CD1c-positive myeloid dendritic cell (primary cell): Measurements from ENCODE around the gene LPCAT3.

Experiments
- DNase-seq: peaks from one replicate; pipeline ENCODE4 v3.0.0-alpha.2; 2016; ENCODE audit errors: extremely low spot score

LPCAT3 gene

DNA sequence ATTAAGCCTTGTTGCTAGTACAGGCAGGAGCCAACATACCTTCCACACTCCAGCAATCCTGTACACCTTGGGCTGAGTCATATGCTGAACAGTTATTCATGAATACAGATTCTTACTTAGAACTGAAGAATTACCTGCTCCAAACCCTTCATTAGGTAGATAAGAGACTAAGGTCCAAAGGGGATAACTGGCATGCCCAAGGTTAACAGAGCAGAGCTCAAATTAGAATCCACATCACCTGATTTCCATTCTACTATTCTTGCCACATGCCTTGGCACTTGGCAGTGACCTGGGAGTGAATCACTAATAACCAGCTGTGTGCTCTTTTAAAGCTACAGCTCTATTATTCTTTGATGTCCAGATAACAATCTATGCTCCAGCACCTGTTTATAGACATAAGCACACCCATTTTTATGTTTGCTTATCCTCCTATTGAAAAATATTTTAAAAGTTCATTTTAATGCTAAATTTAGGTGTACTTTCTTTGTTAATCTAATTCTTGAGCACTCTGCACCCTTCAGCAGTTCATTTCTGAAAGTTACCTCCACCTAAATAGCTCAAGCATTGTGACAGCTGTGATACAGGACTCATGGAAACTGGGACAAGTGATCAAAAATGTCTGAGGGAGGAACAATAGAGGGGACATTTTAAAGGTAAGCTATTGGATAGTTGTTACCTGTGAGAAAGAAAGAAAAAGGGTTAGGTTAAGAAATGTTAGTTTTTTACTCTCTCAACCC is 19.4 kb downstream of the LPCAT3 start:
- no peak for DNase-seq

DNA sequence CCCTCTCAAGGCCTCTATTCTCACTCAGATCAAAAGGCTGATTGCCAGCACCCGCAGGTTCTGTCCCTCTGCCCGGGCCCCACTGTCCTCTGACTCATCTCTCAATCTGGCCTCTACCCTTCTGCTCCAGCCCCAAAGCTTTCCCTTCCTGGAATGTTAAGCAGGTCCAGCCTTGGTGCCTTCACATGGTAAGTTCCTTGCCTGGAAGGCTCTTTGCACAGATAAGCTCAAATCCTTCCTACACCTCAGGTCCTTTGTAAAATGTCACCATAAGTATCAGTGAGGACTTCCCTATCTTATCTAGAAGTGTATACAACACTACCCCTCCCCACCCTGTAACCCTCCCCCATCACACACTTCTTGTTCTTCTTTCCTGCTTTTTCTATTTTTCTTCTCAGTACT is 22.2 kb downstream of the LPCAT3 start:
- no peak for DNase-seq

DNA sequence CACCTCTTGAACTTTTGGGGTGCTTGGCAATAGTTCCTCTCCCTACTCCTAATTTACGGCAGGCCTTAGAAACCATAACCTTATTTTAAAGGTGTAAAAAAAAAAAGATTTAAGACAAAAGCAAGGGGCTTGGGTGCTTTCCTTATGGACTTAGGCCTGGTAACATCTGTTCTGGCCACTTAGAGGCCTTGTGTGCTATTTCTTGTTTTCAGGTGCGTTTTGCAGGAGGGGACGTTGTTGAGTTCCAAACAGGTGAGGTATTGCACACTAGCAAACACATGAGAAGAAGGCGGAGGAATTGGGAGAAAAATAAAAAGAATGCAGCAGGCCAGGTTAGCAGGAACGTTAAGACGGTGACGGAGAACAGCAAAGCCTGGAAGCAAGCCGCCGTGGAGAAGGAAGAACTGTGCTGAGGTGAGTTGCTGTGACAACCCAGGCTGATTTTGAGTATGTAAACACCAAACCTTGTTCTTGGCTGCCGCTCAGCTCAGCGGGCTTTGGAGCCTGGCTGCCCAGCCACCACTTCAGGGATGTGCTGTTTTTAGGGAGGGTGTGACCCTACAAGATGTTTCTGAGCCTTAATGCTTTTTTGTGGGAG is 30.2 kb downstream of the LPCAT3 start:
- no peak for DNase-seq

- no peak for DNase-seq
These were observed 35.7 kb downstream of the LPCAT3 start for GRCh38 chr12:6982532-6982931.

GRCh38 chr12:6981152-6982052 is 36.9 kb downstream of the LPCAT3 start:
- no peak for DNase-seq

- DNase-seq: no peak
These were observed 37.5 kb downstream of the LPCAT3 start for GRCh38 chr12:6980740-6981139.

- DNase-seq: no peak
These were observed 38.2 kb downstream of the LPCAT3 start for GRCh38 chr12:6980075-6980474.

GRCh38 chr12:6979453-6979852 is 38.8 kb downstream of the LPCAT3 start:
- no peak for DNase-seq

DNA sequence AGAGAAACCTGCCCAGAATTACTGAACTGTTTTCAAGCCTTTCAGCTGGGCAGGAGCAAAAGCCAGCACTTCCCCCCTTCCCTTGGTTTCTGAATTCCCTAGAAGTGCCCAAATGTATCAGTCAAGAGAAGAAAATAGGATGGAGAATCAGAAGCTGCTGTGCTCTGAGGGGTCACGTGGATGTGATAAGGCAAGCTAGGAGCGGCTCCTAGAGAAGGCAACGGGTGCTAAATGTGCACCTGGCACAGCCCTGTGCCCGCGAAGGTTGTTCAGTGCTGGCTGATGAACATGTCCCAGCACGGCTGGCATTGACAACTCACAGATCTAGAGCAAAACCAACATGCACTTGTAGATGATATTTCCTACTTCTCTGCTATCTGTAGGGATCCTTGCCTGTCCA is 39.3 kb downstream of the LPCAT3 start:
- no peak for DNase-seq

DNA sequence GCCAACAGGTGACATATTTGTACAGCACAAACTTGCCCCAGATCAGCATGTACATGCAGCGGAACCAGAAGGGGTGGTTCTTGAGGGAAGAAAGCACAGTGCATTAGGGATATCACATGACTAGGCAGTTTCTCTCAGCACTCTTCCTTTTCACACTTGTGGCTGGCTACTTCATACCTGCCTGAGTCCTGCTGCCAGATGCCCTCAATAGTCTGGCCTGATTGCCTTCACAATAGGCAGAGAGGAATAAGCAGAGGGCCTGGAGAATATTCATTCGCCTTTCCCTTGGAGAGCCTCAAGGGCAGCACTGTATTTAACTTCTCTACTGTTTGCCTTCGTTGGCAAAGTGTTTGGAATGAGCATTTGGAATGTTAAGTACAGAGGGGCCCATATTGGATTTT is 39.7 kb downstream of the LPCAT3 start:
- DNase-seq: no peak

- no peak for DNase-seq
These were observed 40.1 kb downstream of the LPCAT3 start for GRCh38 chr12:6978188-6978587.

- DNase-seq: no peak
These were observed 40.6 kb downstream of the LPCAT3 start for GRCh38 chr12:6977653-6978052.

DNA sequence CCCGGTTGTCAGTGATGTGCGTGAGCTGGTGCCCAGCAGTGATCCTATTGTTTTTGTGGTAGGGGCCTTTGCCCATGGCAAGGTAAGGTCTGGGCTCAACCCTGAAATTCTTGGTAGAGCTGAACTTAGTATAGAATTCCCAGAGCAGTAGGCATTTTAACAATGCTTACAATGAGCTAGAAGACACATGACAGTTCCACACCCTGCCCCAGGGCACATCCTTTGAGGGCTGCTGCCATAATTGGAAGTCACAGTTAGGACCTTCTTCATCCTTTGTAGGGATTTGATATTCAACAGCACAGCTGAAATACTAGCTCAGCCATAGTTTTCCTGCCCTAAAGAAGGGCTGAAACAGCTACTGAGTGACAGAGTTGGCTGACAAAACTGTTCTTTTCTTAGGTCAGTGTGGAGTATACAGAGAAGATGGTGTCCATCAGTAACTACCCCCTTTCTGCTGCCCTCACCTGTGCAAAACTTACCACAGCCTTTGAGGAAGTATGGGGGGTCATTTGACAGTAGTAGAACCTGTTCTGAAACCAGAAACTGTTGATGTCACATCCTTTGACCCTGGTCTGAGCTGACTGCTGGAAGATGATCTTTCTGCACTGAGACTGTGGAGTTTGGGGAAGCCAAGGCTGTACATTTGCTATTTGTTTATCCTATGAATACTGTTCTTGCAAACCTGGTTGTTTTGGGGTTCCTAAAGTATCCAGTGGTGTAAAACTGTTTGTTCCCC is 42.8 kb downstream of the LPCAT3 start:
- DNase-seq: no peak

DNA sequence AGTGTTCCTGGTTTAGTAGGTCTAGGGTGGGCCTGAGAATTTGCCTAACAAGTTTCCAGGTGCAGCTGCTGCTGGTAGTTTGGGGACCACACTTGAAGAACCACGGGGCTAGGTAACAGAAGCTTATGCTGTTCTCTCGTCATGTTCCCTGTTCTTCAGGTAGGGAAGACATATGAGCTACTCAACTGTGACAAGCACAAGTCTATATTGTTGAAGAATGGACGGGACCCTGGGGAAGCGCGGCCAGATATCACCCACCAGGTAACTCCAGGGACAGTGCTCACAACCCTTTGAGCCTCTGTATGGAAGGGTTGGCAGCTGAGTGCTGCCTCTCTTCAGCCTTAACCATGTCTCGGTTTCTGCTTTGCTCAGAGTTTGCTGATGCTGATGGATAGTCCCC is 44.1 kb downstream of the LPCAT3 start:
- no peak for DNase-seq

- DNase-seq: no peak
These were observed 48.2 kb downstream of the LPCAT3 start for GRCh38 chr12:6970096-6970527.

DNA sequence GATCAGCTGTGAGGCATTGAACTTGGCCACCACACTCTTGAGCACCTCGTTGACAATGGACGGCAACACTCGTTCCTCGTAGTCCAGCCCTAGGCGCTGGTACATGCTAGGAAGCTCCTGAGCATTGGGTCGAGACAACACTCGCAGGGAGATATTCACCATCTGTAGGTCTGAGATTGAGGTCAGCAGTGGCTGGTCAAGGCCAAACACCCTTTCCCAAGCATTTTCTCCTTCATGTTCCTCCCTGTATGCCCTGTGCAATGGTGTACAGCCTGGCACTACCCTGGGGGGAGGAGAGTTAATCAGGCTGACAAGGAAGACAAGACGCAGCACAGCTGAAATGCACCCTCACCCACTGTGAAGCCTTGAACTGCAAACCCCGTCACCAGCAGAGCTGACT is 49.9 kb downstream of the LPCAT3 start:
- no peak for DNase-seq

GRCh38 chr12:6967651-6968100 is 50.6 kb downstream of the LPCAT3 start:
- no peak for DNase-seq

GRCh38 chr12:6966351-6966750 is 51.9 kb downstream of the LPCAT3 start:
- no peak for DNase-seq

DNA sequence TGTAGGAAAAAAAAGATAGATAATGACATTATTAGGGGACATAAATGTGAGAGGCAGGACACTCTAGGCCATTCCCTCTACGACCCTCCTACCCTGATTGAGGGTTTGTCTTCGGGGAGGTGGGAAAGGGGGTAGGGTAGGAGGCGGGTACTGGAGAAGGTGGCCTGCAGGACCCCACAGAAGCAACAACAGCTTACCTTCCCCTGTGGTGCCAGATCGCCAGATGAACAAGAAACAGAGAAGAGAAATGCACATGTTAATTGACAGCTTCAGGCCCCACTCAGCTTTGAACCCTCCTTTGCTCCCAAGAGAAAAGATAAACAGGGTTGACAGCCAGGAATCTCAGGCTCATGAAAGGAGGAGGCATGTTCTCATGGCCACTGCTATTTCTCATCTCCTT is 52.6 kb downstream of the LPCAT3 start:
- DNase-seq: no peak

GRCh38 chr12:6965026-6965661 is 53.1 kb downstream of the LPCAT3 start:
- peak; percentile 93 for DNase-seq

DNA sequence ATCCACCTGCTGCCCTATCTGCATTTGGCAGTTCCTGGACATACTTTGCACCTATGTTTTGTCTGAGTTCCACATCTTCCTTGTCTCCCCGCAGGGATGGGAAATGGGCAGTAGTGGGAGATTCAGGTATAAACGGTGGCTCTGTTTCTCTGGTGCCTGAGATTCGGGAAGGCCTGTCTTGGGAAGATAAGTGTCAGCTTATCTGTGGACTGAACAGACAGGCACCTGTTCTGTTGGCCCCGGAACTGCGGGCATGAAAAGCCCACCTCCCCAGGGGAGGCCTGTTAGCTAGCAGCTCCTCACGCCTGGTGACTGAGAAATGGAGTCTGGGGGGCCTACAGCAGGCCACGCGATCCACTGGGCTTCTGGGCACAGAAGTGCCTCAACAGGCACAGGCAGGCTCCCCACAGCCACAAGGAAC is 53.7 kb downstream of the LPCAT3 start:
- DNase-seq: no peak
